ENCODE data around the gene HEG1.

DNA sequence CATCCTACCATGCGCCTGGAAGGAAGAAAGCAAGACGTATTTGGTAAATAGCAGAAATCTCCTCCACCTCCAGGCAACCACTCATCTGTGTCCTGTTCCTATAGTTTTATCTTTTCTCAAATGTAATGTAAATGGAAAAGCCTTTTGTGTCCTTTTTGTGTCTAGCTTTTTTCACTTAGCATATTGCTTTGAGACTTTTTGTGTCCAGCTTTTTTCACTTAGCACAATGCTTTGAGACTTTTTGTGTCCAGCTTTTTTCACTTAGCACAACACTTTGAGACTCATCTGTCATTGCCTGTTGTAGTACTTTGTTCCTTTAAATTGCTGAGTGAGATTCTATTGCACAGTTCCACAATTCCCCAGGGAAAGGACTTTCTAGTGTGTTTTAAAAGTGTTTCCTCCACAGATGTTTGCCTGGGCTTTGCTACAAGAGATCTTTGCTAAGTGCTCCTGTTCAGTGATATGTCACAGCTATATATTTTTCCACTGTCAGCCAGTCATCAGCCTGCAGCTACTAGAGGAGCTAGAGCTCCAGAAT, 93.3 kb downstream of the HEG1 start:
- no peak for TF ChIP-seq EZH2 (IDR thresholded peaks at IDR 0.05; ENCODE audit: low read depth, low read length, severe bottlenecking)
- TF ChIP-seq ZNF274 (IDR thresholded peaks at IDR 0.05; ENCODE audit: borderline replicate concordance, extremely low read depth, low read length): no peak
- no peak for TF ChIP-seq EP300 (IDR thresholded peaks at IDR 0.05; ENCODE audit: borderline replicate concordance in 1 of 2, low read depth in 2 of 2, low read length in 2 of 2)
- TF ChIP-seq SRF (IDR thresholded peaks at IDR 0.05; ENCODE audit: low read depth, low read length): no peak
- TF ChIP-seq, protein P1, sequence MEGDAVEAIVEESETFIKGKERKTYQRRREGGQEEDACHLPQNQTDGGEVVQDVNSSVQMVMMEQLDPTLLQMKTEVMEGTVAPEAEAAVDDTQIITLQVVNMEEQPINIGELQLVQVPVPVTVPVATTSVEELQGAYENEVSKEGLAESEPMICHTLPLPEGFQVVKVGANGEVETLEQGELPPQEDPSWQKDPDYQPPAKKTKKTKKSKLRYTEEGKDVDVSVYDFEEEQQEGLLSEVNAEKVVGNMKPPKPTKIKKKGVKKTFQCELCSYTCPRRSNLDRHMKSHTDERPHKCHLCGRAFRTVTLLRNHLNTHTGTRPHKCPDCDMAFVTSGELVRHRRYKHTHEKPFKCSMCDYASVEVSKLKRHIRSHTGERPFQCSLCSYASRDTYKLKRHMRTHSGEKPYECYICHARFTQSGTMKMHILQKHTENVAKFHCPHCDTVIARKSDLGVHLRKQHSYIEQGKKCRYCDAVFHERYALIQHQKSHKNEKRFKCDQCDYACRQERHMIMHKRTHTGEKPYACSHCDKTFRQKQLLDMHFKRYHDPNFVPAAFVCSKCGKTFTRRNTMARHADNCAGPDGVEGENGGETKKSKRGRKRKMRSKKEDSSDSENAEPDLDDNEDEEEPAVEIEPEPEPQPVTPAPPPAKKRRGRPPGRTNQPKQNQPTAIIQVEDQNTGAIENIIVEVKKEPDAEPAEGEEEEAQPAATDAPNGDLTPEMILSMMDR (IDR thresholded peaks at IDR 0.05; ENCODE audit: control extremely low read depth in 1 of 3, insufficient read depth in 1 of 3, low read depth in 1 of 3, low read length in 3 of 3): no peak
- TF ChIP-seq CEBPB (IDR thresholded peaks at IDR 0.05; ENCODE audit: low read depth, low read length): no peak
- no peak for TF ChIP-seq TCF12 (IDR thresholded peaks at IDR 0.05; ENCODE audit: low read depth, low read length)

Measured in H1 (cell line).